Activated naive CD4-positive, alpha-beta T cell treated with anti-CD3 and anti-CD28 coated beads, Interleukin-2, amount 50 U/mL, for 24 hours (primary cell): ENCODE results near the gene MFRP.

Experiments
- H3K27ac Mint-ChIP-seq: one replicate; pipeline ENCODE4 v1.8.0; 2021; ENCODE audit warnings: mild to moderate bottlenecking, mixed read lengths
- H3K27me3 Mint-ChIP-seq: one replicate; pipeline ENCODE4 v1.8.0; 2021; ENCODE audit warnings: mixed read lengths
- H3K36me3 Mint-ChIP-seq: one replicate; pipeline ENCODE4 v1.8.0; 2021; ENCODE audit warnings: mixed read lengths
- H3K4me1 Mint-ChIP-seq: one replicate; pipeline ENCODE4 v1.8.0; 2021; ENCODE audit warnings: mixed read lengths
- H3K4me3 Mint-ChIP-seq: one replicate; pipeline ENCODE4 v1.8.0; 2021; ENCODE audit warnings: mild to moderate bottlenecking, mixed read lengths
- H3K9me3 Mint-ChIP-seq: one replicate; pipeline ENCODE4 v1.8.0; 2021; ENCODE audit warnings: mixed read lengths

The MFRP gene

GRCh38 chr11:119319700-119320239, 26.7 kb downstream of the MFRP start:
- peak overlapping the region; percentile 77 for H3K27ac Mint-ChIP-seq
- H3K4me3 Mint-ChIP-seq: peak overlapping the region; percentile 79
- H3K27me3 Mint-ChIP-seq: peaks cover 5% of the 10 kb centered on the region
- no peaks in the 10 kb centered on the region for H3K36me3 Mint-ChIP-seq
- H3K9me3 Mint-ChIP-seq: no peaks in the 10 kb centered on the region
- peaks cover 21% of the 10 kb centered on the region for H3K4me1 Mint-ChIP-seq

- Mint-ChIP-seq H3K4me3 (no peak overlapping the region), H3K4me1 (peaks cover 22% of the 10 kb centered on the region), H3K27me3 (peaks cover 5% of the 10 kb centered on the region), H3K36me3 (no peaks in the 10 kb centered on the region), H3K27ac (peak overlapping the region; percentile 56), H3K9me3 (no peaks in the 10 kb centered on the region)
Observed at GRCh38 chr11:119319136-119319699, 27.3 kb downstream of the MFRP start.

- Mint-ChIP-seq H3K27me3 (peaks cover 5% of the 10 kb centered on the region), H3K4me1 (peaks cover 20% of the 10 kb centered on the region), H3K4me3 (peak overlapping the region; percentile 24), H3K27ac (no peak overlapping the region), H3K36me3 (no peaks in the 10 kb centered on the region), H3K9me3 (no peaks in the 10 kb centered on the region)
Observed at GRCh38 chr11:119318240-119319135, 28.0 kb downstream of the MFRP start.

DNA sequence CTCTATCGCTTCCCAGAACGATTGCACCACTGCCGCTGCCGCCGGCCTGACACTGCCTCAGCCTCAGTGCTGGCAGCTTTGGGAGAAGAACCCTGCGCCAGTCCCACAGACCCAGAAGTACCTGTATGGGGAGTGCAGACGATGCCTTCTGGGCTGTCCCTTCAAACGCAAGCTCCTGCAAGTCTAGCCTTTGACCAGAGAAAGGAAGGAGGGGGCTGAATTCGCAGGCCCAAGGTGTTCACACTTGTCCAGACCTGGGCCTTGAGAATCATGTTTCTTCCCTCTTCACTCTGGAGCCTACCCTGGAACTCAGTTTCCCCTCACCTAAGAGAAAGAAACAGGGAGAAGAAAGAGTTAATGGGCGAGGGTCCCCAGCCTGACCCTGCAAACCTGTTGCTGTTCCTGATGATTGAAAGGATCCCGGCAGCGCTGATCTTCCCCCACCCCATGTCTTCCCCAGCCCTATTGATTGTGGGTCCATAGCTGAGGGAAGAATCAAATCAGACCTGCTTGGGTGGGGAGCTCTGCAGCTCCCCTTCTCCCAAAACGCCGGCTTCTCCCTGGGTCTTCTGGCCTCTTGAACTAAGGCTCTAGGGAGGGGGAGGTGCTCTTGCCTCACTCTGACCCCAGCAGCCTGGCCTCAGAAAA, 28.8 kb downstream of the MFRP start:
- Mint-ChIP-seq H3K9me3 (no peaks in the 10 kb centered on the region), H3K27me3 (peaks cover 5% of the 10 kb centered on the region), H3K4me1 (peaks cover 19% of the 10 kb centered on the region), H3K4me3 (peak overlapping the region; percentile 30), H3K36me3 (no peaks in the 10 kb centered on the region), H3K27ac (no peak overlapping the region)

DNA sequence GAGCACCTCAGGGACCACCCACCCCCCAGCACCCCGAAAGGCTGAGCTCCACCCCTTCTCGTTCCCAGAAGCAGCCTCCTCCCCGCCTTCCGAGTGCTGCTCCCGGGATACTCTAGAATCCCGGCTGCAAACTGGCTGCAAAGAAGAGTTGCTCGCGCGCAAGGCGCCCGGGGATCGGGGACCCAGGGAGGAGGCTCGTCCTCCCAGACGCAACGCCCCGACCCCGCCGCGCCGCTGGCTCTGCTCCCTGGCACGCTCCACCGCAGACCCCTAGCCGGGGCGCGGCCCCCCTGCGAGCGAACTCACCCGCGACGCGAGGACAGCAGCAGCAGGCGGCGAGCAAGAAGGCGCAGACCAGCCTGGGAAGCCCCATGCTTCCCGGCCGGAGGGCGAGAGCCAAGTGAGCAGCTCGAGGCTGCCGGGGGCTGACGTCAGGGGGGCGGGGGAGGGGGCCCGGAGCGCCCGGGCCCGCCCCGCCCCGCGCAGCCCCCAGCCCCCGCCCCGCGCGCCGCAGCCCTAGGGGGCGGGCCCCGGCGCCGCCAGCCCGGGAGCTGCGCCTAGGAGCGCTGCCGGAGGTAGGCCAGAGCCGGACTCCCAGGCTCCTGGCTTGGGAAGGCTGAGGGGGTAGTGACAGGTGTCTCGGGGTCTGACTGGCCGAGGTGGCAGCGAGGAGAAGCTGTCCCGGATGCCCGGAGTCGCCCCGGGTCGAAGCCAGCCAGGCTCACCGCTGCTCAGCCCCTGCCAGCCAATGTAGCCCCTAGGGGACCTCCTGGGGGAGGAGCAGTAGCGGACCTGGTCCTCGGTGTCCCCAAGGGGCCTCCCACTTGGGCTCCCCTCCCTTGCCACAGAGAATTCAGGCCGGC, 29.5 kb downstream of the MFRP start, which contains the start of gene MCAM:
MCAM (minus strand) TSS at position 402 of the 863 bp plus-strand sequence; CDS start at position 373, 29 bp downstream.
- H3K4me3 Mint-ChIP-seq: peak within 1 kb of the TSS; percentile 79
- no peaks in the 10 kb centered on the region for H3K36me3 Mint-ChIP-seq
- H3K9me3 Mint-ChIP-seq: no peaks in the 10 kb centered on the region
- peaks cover 5% of the 10 kb centered on the region for H3K27me3 Mint-ChIP-seq
- H3K4me1 Mint-ChIP-seq: peaks cover 15% of the 10 kb centered on the region
- H3K27ac Mint-ChIP-seq: no peak within 1 kb of the TSS

DNA sequence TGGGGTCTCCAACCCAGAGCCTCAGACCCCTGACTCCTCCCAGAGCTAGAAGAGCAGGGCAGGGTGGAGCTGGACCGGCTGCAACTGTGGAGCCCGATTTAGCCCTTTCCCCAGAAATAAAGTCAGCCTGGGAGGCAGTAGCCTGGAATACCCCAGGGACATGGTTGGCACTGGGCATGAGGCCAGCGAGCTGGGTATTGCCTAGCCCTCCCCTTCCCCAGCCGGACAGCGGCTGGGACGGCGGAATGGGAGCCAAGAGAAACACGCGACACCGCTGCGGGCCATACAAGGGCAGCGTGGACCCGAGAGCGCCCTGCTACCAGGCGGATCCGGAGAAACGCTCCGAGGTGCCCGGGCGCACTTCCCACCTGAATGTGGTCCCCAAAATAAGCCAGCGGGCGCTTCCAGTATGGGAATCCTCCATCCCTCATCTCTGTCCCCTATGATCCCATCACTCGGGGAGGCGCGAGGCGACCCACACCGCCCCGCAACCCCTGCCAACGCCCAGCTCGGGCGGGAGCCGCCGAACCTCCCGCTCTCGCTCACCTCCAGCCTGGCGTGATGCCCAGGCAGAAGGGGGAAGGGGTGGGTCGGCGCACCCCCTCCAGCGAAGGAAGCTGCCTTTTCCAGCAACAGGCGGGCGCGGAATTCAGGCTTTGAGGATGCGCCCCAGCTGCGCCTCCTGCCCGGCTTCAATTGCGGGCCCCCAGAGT, 30.3 kb downstream of the MFRP start:
- H3K4me3 Mint-ChIP-seq: peak overlapping the region; percentile 79
- H3K36me3 Mint-ChIP-seq: no peaks in the 10 kb centered on the region
- no peak overlapping the region for H3K27ac Mint-ChIP-seq
- peaks cover 5% of the 10 kb centered on the region for H3K27me3 Mint-ChIP-seq
- no peaks in the 10 kb centered on the region for H3K9me3 Mint-ChIP-seq
- H3K4me1 Mint-ChIP-seq: peaks cover 8% of the 10 kb centered on the region

DNA sequence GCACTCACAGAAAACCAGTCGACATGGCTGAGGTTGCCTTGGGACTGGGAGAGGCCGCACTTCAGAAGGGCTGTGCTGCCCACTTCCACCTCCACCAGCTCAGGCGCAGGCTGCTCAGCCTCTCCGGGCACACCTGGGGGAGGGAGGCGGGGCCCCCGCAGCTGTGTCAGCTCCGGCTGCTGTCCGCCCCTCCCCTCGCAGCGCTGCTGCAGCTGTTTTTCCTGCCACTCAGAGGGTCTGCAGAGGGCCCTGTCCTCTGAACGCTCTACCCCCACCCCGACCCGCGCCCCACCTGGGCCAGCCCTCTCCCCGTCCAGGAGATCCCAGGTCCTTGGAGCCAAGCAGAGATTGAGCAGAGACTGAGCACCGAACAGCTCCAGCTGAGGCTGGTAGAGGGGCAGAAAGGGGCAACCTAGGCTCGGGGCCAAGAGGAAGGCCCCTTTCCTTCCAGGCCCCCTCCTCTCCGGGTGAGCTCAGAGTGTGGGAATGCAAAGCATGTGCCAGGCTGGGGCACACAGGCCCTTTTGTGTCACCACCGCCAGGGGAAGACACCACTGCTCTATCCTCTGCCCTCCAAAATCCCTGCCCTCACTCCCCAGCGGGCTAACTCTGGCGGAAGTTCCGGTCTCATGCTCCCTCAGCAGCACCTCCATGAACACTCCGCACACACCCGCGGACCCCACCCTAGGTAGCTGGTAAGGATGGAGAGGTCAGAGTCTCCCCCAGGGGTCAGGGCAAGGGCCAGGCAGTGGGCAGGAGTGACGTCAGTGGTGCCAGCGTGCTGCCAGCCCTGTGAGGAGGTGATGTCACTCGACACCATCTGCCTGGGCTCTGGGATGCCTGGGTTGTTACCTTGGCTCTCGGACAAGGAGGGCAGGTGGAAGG, 31.1 kb downstream of the MFRP start:
- Mint-ChIP-seq H3K36me3 (no peaks in the 10 kb centered on the region), H3K9me3 (no peaks in the 10 kb centered on the region), H3K27ac (no peak overlapping the region), H3K4me3 (peak overlapping the region; percentile 79), H3K27me3 (peaks cover 5% of the 10 kb centered on the region), H3K4me1 (peaks cover 8% of the 10 kb centered on the region)

DNA sequence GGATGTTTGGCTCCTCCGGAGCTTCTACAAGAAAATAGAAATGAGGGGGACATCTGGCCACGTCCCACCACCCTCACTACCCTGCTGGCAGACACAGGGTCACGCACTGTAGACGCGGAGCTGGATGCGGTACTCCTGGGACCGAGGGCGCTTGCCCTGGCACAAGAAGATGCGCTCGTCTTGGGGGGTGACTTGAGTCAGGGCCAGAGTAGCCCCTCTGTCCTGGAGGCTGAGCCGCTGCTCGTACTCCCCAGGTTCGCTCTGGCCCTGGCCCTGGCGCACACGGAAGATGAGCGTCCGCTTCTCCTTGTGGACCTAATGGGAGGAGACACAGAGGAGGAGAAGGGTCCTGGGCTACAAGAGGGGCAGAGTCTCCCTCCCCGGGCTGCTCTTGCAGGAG, 31.8 kb downstream of the MFRP start:
- peaks cover 6% of the 10 kb centered on the region for H3K4me1 Mint-ChIP-seq
- no peaks in the 10 kb centered on the region for H3K9me3 Mint-ChIP-seq
- H3K4me3 Mint-ChIP-seq: no peak overlapping the region
- H3K36me3 Mint-ChIP-seq: no peaks in the 10 kb centered on the region
- peaks cover 4% of the 10 kb centered on the region for H3K27me3 Mint-ChIP-seq
- H3K27ac Mint-ChIP-seq: no peak overlapping the region

DNA sequence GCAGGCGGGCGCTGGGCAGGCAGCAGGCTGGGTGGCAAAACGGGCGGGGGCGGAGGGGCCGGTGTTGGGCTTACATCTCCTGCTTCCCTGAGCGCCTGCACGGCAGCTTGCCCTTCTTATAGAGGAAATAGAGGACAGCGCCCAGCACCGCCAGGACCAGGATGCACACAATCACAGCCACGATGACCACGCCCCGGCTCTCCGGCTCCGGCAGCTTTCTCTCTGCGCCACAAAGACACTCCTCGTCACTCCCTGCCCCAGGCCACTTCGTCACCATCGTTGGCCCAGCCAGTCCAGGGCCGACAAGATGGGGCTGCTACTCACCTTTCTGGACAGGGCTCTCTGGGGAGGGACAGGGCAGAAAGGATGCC, 35.8 kb downstream of the MFRP start:
- peaks cover 24% of the 10 kb centered on the region for H3K4me1 Mint-ChIP-seq
- H3K27ac Mint-ChIP-seq: peak overlapping the region; percentile 70

DNA sequence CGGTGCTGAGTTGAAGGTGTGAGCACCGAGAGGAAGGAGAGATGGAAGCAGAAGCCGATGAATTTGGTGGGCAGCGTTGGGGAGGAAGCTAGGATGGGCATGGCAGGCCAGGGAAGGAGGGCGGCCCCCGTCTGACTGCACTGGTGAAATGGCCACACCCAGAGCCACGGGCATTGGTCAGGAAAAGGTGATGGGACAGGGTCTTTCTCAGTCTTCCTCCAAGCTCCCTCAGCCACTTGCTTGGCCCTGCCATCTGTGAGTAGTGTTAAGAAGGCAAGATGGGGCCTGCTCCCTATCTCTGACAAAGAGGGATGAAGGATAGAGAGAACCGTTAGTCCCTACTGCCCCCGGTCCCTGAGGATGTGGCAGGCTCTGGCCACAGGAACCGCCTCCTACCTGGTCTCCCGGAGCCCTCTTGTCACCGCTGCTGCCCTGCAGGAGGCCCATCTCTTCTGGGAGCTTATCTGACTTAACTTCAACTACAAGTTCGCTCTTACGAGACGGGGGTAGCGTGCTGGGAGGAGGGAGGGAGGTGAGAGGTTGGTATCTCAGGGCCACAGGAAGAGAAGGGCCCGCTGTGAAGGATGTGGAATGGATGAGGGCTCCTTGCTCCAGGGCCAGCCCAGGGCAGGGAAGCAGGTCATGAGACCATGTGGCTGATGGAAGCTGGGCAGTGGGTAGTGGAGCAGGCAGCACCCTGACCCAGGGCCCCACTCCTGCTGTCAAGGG, 36.4 kb downstream of the MFRP start:
- H3K27me3 Mint-ChIP-seq: no peaks in the 10 kb centered on the region
- H3K4me1 Mint-ChIP-seq: peaks cover 29% of the 10 kb centered on the region
- no peaks in the 10 kb centered on the region for H3K9me3 Mint-ChIP-seq
- no peak overlapping the region for H3K27ac Mint-ChIP-seq
- no peak overlapping the region for H3K4me3 Mint-ChIP-seq
- peaks cover 5% of the 10 kb centered on the region for H3K36me3 Mint-ChIP-seq

More for the DNA sequence above, 35.8 kb downstream of the MFRP start:
- Mint-ChIP-seq H3K36me3 (peaks cover 2% of the 10 kb centered on the region), H3K9me3 (no peaks in the 10 kb centered on the region), H3K4me3 (no peak overlapping the region), H3K27me3 (no peaks in the 10 kb centered on the region)

GRCh38 chr11:119309411-119309810, 37.1 kb downstream of the MFRP start:
- Mint-ChIP-seq H3K4me1 (peaks cover 31% of the 10 kb centered on the region), H3K27ac (no peak overlapping the region), H3K36me3 (peaks cover 6% of the 10 kb centered on the region), H3K9me3 (no peaks in the 10 kb centered on the region), H3K27me3 (no peaks in the 10 kb centered on the region), H3K4me3 (no peak overlapping the region)

DNA sequence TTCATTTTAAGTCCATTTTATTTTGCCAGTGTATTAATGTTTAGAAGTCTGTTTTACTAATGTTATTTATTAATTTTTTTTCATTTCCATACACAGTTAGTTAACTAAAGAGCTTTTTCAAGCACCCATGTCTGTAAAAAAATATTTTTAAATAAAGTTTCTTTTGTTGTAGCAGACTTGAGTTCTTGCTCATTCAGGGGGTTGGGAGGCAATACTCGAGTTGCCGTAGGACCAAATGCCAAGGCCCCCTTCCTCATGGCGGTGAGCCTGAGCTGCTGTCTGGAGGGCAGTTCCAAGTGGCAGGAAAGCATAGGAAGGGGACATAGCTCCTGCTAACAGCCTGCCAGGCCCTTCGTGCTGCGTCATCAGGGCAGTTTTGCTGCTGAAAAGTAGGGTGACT, 38.5 kb downstream of the MFRP start:
- H3K36me3 Mint-ChIP-seq: peaks cover 14% of the 10 kb centered on the region
- no peaks in the 10 kb centered on the region for H3K27me3 Mint-ChIP-seq
- no peak overlapping the region for H3K27ac Mint-ChIP-seq
- H3K4me3 Mint-ChIP-seq: no peak overlapping the region
- H3K9me3 Mint-ChIP-seq: no peaks in the 10 kb centered on the region
- H3K4me1 Mint-ChIP-seq: peaks cover 31% of the 10 kb centered on the region

GRCh38 chr11:119307219-119307618, 39.3 kb downstream of the MFRP start:
- peaks cover 20% of the 10 kb centered on the region for H3K36me3 Mint-ChIP-seq
- no peaks in the 10 kb centered on the region for H3K9me3 Mint-ChIP-seq
- no peak overlapping the region for H3K4me3 Mint-ChIP-seq
- H3K27ac Mint-ChIP-seq: peak overlapping the region; percentile 99
- H3K27me3 Mint-ChIP-seq: no peaks in the 10 kb centered on the region
- H3K4me1 Mint-ChIP-seq: peaks cover 37% of the 10 kb centered on the region
